ENCODE data around the gene TSGA10IP.

The TSGA10IP gene

DNA sequence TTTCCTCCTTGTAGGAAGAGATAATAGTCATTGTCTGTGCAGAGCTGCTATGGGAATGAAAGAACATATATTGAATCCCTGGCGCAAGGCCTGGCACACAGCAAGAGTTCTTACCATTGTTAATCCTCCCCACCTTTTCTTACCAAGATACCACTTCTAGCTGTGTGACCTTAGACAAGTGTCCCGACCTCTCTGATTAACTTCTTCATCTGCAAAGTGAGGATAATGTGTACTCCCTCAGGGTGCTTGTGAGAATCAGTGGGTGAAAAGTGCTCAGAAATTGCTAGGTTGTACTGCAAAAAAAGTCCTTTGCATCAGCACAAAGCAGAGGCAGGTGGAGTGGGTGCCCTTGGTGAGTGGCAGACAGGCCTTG, 62.8 kb downstream of the TSGA10IP start:
- DNase-seq (ENCODE audit: low read depth): no peak

DNA sequence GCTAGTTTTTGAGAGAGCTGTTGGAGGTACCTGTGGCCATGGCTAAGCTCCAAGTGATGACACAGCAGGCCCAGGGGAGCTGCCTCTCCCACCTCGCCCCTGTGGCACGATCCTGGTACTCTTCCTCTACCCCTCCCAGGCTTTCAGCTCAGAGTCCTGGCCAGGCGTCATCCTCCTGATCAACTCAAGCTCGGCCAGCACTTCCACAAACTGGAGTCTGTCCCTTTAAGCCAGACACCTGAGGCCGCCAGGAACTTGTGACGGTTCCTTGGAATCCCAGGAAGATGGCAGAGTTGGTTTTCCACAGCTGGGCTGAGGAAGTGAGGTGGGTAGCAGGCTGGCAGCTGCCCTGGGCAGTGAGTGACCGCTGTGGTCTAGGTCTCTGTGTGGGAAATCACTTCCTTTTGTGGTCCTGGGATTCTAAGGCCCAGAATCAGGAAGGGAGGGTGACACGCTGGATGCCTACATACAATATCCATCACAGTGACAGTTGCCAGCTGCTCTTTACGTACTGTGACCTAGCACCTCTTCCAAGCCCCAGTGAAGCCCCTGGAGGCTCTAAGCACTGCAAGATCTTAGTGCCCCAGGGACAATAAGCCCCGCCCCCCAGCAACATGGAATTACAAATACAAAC, 63.3 kb downstream of the TSGA10IP start:
- DNase-seq (ENCODE audit: low read depth): no peak

All from T follicular helper cell (primary cell).